ENCODE results near the gene SLC37A1.

The SLC37A1 gene

DNA sequence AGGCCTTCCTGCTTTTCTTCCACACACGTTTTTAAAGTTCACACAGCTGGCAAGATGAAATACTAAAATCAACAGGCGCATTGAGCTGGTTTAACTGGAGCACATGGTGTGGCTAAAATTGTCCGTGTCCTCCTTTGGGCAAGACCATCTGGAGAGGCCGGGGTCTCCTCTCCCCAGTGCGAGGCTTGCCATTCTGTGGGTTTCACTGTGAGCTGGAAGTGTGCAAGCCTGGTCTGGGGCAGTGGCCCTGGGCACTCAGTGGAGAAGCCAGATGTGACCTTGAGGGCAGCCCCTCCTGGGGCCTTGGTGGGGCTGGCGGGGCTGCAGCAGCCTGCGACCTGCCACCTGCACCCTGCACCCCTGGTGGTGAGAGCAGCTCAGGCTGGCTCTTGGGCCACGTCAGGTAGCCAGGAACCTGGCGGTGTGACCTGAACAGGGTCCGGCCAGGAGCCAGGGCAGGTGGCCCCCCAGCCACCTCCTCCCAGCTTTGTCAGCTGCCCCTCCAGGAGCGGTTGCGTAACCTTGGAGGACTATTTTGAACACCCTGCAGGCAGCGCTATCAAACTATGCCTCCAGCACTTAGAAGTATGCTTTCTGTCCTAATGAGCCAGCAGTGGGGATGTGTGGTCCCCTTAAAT lies 52.4 kb downstream of the SLC37A1 start:
- no peak for DNase-seq
- in situ Hi-C loops (cut with HindIII; ENCODE audit: low pct_ligation_motif_present, low pct_unique_long_range_greater_than_20kb, low sequenced_read_pairs), result no loop called here

DNA sequence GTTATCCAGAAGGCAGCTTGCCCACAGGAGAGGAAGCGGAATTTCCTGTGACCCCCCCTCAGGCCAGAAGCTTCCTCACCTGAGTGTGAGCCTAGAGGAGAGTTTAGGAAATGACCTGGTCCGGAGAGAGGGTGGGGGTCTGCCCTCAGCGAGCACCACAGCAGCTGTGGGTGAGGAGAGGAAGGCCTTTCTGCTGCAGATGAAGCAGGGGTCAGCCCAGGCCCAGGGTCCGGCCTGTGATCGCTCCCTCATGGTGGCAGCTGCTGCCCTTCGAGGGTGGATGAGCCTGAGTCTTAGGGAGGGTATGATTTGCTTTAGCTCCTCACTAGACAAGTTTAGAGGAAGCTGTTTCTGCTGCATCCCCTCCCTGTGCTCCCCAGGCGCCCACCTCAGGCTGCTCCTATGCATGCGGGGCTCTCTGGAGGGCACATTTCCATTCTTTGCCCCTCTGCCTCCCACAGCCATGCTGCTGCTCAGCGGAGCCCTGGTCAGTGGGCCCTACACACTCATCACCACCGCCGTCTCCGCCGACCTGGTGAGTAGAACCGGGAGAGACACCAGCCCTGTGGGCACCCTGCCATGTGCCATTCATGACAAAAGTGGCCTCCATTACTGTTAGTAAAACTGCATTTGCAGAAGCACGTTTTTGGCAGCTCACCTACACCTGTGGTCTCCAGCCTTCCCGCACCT lies 53.0 kb downstream of the SLC37A1 start:
- DNase-seq, result no peak
- in situ Hi-C loops (cut with HindIII; ENCODE audit: low pct_ligation_motif_present, low pct_unique_long_range_greater_than_20kb, low sequenced_read_pairs), result no loop called here

DNA sequence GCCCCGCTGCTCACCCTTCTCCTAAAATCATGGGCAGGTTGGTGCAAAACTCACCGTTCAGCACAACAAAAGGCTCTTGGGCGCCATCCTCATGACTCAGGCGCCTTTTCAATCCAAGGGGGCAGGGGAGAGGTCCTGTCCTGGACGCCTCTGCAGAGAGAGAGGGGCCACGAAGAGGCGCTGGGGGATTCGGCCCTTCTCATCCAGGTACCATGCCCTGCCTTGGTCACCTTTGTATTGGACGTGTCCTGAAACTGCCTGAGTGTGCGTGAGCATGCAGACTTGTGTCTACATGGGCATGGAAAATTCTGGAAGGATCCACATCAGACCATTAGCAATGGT lies 53.5 kb downstream of the SLC37A1 start:
- no peak for DNase-seq
- in situ Hi-C loops (cut with HindIII; ENCODE audit: low pct_ligation_motif_present, low pct_unique_long_range_greater_than_20kb, low sequenced_read_pairs), result no loop called here

DNA sequence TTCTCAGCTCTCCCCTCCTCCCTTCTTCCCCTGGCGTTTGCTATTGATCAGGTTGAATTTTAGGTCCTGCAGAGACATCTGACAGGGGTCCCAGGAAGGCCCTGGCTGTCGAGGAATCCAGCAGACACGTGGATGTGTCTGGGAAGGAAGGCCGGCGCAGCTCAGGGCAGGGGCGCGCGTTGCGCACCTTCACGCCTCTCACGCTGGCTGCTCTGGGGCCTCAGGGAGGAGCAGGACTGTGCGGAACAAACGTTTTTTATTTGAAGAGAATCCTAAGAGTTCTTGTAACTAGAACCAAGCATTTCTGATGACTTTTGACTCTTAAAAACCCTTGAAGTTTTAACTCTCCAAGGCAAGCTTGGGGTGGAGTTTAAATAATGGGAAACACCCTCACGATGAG lies 54.2 kb downstream of the SLC37A1 start:
- in situ Hi-C loops (cut with HindIII; ENCODE audit: low pct_ligation_motif_present, low pct_unique_long_range_greater_than_20kb, low sequenced_read_pairs), result no loop called here
- no peak for DNase-seq

DNA sequence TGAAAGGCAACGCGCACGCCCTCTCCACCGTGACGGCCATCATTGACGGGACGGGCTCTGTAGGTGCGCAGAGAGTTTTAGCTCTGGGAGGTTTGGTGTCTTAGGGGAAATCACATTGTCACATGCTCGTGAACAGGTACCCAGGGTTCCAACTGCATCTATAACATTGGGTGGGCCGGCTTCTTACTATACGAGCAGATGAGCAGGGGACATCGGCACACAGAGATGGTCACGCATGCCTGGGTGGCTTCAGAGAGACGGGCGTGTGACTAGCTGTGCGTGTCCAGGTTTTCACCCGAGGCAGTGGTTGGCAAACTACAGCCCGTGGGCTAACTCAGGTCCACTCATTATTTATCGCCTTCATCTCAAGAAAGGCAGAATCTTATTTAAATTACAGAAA lies 54.7 kb downstream of the SLC37A1 start:
- no peak for DNase-seq
- in situ Hi-C loops (cut with HindIII; ENCODE audit: low pct_ligation_motif_present, low pct_unique_long_range_greater_than_20kb, low sequenced_read_pairs), result no loop called here

DNA sequence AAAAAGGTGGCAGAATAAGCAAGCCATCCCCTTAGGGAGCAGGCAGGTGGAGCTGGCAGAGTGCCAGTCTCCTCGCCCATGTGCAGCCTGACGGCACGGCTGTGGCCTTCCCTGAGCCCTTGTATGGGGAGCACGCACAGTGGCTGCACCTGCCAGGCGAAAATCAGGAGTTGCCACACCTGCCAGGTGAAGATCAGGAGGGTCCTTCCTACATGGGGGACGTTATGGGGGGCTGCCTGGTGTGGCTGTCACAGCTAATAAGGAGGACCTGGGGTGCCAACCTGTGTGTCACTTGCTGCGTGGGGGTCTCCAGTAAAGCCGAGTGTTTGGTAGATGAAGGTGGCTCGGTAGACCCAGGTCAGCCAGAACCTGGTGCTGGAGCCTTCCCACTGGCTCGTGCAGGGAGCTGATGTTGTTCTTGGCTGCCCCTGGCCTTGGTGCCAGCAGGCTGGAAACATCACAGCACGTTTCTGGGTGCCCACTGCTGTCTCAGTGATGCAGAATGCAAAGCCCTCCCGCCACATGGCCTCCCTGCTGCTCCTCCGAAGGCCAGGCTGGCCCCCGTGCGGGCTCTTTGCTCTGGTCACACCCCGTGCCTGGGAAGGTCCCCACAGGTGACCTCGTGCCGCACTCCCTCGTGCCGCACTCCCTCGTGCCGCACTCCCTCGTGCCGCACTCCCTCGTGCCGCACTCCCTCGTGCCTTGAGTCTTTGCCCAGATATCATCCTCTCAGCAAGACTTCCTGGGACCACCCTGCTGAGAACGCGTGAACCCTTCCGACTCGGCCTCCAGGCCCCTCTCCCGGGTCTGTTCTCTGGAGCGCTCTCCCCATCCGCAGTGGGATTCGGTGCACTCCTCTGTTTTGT lies 55.4 kb downstream of the SLC37A1 start:
- DNase-seq, result no peak
- in situ Hi-C loops (cut with HindIII; ENCODE audit: low pct_ligation_motif_present, low pct_unique_long_range_greater_than_20kb, low sequenced_read_pairs), result no loop called here

DNA sequence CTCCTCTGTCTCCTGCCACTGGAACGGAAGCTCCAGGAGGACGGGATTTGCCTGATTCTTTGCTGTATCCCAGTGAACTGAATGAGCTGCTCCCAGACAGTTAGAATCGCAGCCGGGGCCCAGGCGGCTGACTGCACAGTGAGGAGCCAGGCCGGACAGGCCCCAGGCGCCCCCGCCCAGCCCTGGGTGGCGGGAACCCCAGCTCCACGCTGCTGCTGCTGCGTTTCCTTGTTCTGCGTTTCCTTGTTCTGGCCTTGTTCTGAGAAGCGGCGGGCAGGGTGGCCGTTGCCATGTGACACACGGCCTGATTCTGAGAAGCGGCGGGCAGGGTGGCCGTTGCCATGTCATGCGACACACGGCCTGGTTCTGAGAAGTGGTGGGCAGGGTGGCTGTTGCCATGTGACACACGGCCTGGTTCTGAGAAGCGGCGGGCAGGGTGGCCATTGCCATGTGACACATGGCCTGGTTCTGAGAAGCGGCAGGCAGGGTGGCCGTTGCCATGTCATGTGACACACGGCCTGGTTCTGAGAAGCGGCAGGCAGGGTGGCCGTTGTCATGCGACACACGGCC lies 56.2 kb downstream of the SLC37A1 start:
- DNase-seq, result no peak
- in situ Hi-C loops (cut with HindIII; ENCODE audit: low pct_ligation_motif_present, low pct_unique_long_range_greater_than_20kb, low sequenced_read_pairs), result no loop called here

DNA sequence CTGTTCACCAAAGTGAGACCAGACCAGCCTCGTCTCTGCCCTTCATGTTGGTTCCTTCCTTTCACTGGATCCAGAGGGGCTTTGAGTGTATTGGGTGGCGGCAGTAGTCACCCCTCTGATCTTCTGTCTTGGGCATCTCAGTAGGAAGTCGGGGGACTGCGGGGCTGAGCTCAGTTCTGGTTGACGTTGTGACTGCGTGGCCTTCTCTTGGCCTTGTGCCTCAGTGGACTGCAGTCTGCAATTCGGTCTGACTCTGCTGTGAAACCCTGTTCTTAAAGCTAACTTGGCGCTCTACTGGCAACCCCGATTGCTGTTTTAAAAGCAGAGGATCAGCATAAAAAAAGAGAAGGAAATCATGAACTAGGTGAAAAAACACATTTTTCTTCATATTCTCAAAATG lies 56.7 kb downstream of the SLC37A1 start:
- no peak for DNase-seq
- in situ Hi-C loops (cut with HindIII; ENCODE audit: low pct_ligation_motif_present, low pct_unique_long_range_greater_than_20kb, low sequenced_read_pairs), result no loop called here

DNA sequence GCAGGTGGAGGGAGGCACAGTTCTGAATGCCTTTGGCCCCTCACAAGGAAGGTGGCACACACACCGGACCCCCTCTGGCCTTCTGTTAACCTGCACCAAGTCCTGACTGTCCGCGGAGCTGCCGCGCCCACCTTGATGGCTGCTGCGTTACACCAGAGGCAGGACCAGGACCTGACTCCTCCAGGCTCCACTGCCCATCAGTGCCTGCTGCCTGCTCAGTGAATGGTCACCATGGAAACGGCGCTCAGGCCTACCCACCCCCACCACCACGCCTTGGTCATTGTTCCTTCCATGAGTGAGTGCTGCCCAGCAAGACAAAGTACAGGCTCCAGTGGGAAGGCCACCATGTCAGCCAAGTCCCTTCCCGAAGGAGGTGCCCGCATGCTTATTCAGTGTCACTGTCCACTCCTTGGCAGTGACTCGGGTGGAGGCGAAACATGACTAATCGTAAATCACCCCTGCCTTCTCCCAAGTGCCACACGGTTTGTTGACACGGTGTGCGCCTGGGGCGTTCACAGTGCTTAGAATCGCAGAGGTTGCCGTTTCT lies 57.3 kb downstream of the SLC37A1 start:
- in situ Hi-C loops (cut with HindIII; ENCODE audit: low pct_ligation_motif_present, low pct_unique_long_range_greater_than_20kb, low sequenced_read_pairs), result no loop called here

DNA sequence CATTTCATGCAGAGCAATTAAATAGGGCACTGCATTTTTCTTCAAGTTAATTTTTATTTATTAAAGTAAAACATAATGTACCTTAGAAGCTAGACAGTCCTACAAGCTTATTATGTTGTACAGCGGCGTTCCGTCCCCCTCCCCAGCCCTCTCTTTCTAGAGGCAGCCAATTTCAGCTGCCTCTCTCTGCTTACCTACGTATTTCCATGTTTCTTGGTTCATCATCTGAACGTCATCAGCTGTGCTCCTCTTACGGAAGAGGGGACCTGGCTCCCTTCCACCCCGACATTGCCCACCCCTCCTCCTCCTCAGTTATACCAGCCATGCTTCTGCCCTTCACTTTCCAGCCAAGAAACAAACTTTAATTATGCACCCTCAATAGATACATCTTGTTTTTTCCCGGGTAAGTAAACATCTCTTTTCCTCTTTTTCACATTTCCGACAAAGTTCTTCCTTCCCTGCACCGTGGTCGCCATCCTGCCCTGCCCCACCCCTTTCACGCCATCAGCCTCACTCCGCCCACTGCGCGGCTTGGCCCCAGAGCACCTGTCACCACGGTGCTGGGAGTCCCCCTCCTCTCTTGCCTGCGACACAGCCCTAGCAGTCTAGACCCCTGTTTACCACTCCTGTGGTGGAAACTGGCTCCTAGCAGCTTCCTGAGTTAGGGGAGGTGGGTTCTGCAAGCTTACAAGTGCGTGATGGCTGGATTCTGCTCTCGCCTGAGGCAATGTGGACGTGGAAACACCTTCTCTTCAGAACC lies 57.9 kb downstream of the SLC37A1 start:
- no peak for DNase-seq
- in situ Hi-C loops (cut with HindIII; ENCODE audit: low pct_ligation_motif_present, low pct_unique_long_range_greater_than_20kb, low sequenced_read_pairs), result no loop called here

More for the DNA sequence above, 57.3 kb downstream of the SLC37A1 start:
- no peak for DNase-seq

DNA sequence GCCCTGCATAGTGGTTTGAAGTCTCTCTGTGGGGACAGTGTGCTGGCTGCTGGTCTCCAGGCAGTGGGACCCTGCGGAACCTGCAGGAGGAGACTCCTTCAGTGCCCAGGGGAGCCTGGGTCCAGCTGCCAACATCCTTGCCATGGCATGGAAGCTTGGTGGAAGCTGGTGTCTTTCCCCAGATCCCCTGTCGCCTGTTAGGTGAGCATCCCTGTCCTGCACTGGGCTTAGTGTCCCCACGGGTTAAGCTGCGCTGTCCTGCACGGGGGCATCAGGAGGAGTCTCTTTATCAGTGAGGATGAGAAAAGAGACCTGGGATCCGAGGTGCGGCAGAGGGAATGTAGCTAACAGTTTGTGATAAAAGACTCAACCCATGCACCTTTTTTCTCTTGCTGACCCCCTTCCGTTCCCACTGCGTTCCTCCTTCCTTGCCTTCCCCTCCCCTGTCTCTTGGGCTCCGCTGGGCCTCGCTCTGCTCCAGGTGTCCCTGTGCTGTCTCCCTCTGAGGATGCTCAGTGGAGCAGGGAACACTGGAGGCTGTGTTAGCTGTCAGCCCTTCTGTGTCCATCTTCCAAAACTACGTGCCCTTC lies 59.3 kb downstream of the SLC37A1 start:
- in situ Hi-C loops (cut with HindIII; ENCODE audit: low pct_ligation_motif_present, low pct_unique_long_range_greater_than_20kb, low sequenced_read_pairs), result no loop called here
- DNase-seq, result no peak

DNA sequence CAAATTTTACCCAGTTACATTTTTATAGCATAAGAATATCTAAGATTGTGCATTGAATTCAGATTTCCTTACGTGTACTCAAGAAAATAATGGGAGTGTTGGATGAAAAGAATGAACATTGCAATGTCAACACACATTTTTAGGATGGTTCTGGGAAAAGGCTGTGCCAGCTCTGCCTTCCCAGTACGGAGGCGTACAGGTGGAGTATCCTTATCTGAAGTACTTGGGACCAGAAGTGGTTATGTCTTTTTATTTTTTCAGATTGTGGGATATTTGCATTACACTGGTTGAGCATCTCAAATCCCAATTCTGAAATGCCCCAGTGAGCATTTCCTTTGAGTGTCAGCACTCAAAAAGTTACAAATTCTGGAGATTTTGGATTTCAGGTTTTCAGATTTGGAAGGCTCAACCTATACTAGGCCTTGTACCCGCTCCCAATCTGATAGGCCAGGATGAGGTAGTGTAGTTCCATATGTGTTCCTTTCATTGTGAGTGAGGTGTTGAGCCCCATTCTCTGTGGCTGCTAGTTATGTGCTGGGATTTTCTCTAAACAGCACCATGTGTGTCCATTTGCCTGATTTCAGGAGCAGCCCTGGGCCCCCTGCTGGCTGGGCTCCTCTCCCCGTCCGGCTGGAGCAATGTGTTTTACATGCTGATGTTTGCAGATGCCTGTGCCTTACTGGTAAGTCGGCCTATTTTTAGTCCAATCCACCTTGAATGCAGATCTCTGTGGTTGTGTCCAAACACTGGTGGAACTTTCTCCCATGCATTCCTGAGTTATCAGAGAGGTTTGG lies 60.8 kb downstream of the SLC37A1 start:
- in situ Hi-C loops (cut with HindIII; ENCODE audit: low pct_ligation_motif_present, low pct_unique_long_range_greater_than_20kb, low sequenced_read_pairs), result loop anchor here (25.0 kb wide), 1 partner anchor 238 kb away; no protein-coding TSS in a partner anchor
- no peak for DNase-seq

DNA sequence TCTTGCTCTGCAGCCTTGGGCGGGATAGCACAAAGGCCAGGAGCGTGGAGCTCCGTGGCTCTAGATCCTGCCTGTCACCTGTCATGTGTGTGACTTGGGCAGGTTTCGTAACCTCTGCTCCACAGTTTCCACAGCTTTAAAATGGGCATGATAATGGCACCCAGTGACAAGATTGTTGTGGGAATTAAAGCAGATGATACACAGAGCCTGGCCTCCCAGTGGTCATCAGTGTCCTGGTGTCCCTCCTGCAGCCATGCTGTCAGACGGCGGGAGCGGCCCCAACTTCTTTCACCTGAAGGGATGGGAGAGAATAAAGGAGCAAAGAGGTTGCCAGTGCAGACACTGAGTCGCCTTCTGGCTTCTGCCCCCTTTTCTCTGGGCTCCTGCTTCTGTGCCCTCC lies 61.5 kb downstream of the SLC37A1 start:
- in situ Hi-C loops (cut with HindIII; ENCODE audit: low pct_ligation_motif_present, low pct_unique_long_range_greater_than_20kb, low sequenced_read_pairs), result loop anchor here (25.0 kb wide), 1 partner anchor 237 kb away; no protein-coding TSS in a partner anchor
- DNase-seq, result no peak

DNA sequence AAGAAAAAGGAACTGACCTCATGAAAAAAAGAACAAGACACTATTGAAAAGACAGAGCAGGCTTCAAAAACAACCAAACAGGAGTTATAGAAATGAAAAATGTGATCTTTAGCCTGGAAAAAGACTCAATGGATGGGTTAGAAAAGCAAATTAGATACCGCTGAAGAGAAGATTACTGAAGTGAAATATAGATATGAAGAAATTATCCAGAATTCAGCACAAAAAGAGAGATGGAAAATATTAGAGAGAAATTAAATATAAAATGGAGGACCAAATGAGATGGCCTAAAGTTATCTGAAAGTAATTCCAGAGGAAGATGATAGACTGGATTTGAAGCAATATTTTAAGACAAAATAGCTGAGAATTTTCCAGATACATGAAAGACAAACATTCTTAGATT lies 63.0 kb downstream of the SLC37A1 start:
- in situ Hi-C loops (cut with HindIII; ENCODE audit: low pct_ligation_motif_present, low pct_unique_long_range_greater_than_20kb, low sequenced_read_pairs), result loop anchor here (25.0 kb wide), 1 partner anchor 236 kb away; no protein-coding TSS in a partner anchor
- DNase-seq, result no peak

DNA sequence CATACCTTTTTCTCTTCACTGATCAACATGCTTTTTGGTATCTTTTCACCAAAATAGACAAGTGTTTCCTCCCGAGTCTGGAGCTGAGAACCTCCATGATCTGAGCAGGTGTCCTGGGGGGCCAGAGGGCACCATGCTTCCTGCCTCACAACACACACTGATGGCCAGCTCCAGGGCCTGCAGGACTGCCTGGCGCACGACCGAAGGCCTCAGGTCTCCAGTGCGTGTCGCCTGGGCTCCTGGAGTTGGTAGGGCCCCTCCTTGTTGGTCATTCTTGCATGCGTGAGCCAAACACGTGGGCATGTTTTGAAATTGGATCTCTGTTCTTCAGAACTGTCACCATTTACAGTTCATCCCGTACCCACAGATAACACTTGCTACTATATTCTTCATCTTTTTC lies 64.4 kb downstream of the SLC37A1 start:
- in situ Hi-C loops (cut with HindIII; ENCODE audit: low pct_ligation_motif_present, low pct_unique_long_range_greater_than_20kb, low sequenced_read_pairs), result loop anchor here (25.0 kb wide), 1 partner anchor 234 kb away; no protein-coding TSS in a partner anchor

DNA sequence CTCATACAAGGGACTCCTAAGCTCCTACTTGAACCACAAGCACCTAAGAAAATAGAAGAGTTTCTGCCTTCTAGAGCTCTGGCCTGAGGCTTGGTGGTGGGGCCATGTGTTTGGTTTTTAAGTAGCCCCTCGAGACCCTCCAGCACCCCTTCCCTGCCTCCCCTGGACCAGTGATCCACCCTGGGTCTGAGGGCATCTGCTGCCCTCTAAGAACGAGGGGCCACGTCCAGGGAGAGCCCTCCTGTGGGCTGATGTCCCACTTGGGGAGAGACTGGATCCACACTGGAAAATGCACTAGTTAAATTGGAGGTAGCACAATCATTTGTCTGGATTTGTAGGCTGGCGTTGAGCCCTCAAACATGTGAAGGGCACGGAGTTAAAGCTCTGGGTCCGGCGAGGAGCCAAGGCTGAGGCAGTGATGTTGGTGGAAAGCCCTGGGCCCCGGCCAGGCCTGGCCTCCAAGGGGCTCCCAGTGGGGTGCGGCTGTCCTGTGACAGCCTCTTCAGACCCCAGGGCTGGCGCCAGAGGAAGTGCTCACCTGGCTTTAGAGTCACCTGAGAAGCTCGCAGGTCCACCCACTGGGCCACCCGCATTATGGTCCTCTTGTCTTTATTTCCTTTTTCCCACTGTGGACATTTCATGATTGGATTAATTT lies 65.2 kb downstream of the SLC37A1 start:
- in situ Hi-C loops (cut with HindIII; ENCODE audit: low pct_ligation_motif_present, low pct_unique_long_range_greater_than_20kb, low sequenced_read_pairs), result loop anchor here (25.0 kb wide), 1 partner anchor 233 kb away; no protein-coding TSS in a partner anchor
- DNase-seq, result no peak

More for the DNA sequence above, 64.4 kb downstream of the SLC37A1 start:
- no peak for DNase-seq

All from ACHN (cell line).